Measurements from ENCODE around the gene KCNN3.

KCNN3 gene

GRCh38 chr1:154772606-154773506, 97.2 kb downstream of the KCNN3 start:
- no peak for DNase-seq
- TF ChIP-seq GATA1 (IDR thresholded peaks at IDR 0.05; ENCODE audit: low read depth, low read length): no peak
- TF ChIP-seq POLR2A (IDR thresholded peaks at IDR 0.05; ENCODE audit: low read length): no peak

GRCh38 chr1:154772056-154772455, 98.0 kb downstream of the KCNN3 start:
- TF ChIP-seq POLR2A (IDR thresholded peaks at IDR 0.05; ENCODE audit: low read length) (no peak), GATA1 (IDR thresholded peaks at IDR 0.05; ENCODE audit: low read depth, low read length) (no peak)
- no peak for DNase-seq

- DNase-seq: no peak
- TF ChIP-seq POLR2A (IDR thresholded peaks at IDR 0.05; ENCODE audit: low read length): no peak
- TF ChIP-seq GATA1 (IDR thresholded peaks at IDR 0.05; ENCODE audit: low read depth, low read length): no peak
Observed at GRCh38 chr1:154770897-154771594, 99.0 kb downstream of the KCNN3 start.

- DNase-seq: no peak
- TF ChIP-seq POLR2A (IDR thresholded peaks at IDR 0.05; ENCODE audit: low read length): no peak
- TF ChIP-seq GATA1 (IDR thresholded peaks at IDR 0.05; ENCODE audit: low read depth, low read length): no peak
Observed at GRCh38 chr1:154769193-154769895, 100.7 kb downstream of the KCNN3 start.

- DNase-seq: no peak
- TF ChIP-seq GATA1 (IDR thresholded peaks at IDR 0.05; ENCODE audit: low read depth, low read length) (no peak), POLR2A (IDR thresholded peaks at IDR 0.05; ENCODE audit: low read length) (no peak)
Observed at GRCh38 chr1:154768456-154769125, 101.5 kb downstream of the KCNN3 start.

GRCh38 chr1:154767315-154768240, 102.5 kb downstream of the KCNN3 start:
- TF ChIP-seq POLR2A (IDR thresholded peaks at IDR 0.05; ENCODE audit: low read length) (no peak), GATA1 (IDR thresholded peaks at IDR 0.05; ENCODE audit: low read depth, low read length) (no peak)
- no peak for DNase-seq

GRCh38 chr1:154765970-154766369, 104.1 kb downstream of the KCNN3 start:
- no peak for TF ChIP-seq GATA1 (IDR thresholded peaks at IDR 0.05; ENCODE audit: low read depth, low read length)

GRCh38 chr1:154764773-154765172, 105.3 kb downstream of the KCNN3 start:
- TF ChIP-seq POLR2A (IDR thresholded peaks at IDR 0.05; ENCODE audit: low read length): no peak
- TF ChIP-seq GATA1 (IDR thresholded peaks at IDR 0.05; ENCODE audit: low read depth, low read length): no peak
- no peak for DNase-seq

More at GRCh38 chr1:154765970-154766369, 104.1 kb downstream of the KCNN3 start:
- DNase-seq: peak; percentile 23 to 26

- DNase-seq: no peak
- TF ChIP-seq POLR2A (IDR thresholded peaks at IDR 0.05; ENCODE audit: low read length) (no peak), GATA1 (IDR thresholded peaks at IDR 0.05; ENCODE audit: low read depth, low read length) (no peak)
Observed at GRCh38 chr1:154764181-154764580, 105.9 kb downstream of the KCNN3 start.

GRCh38 chr1:154760469-154760933, 109.6 kb downstream of the KCNN3 start:
- TF ChIP-seq GATA1 (IDR thresholded peaks at IDR 0.05; ENCODE audit: low read depth, low read length) (no peak), POLR2A (IDR thresholded peaks at IDR 0.05; ENCODE audit: low read length) (no peak)
- peak; percentile 40 to 71 for DNase-seq

- DNase-seq: no peak
- TF ChIP-seq GATA1 (IDR thresholded peaks at IDR 0.05; ENCODE audit: low read depth, low read length): no peak
- TF ChIP-seq POLR2A (IDR thresholded peaks at IDR 0.05; ENCODE audit: low read length): no peak
Observed at GRCh38 chr1:154759793-154760192, 110.3 kb downstream of the KCNN3 start.

- TF ChIP-seq GATA1 (IDR thresholded peaks at IDR 0.05; ENCODE audit: low read depth, low read length) (no peak), POLR2A (IDR thresholded peaks at IDR 0.05; ENCODE audit: low read length) (no peak)
- no peak for DNase-seq
Observed at GRCh38 chr1:154759196-154759595, 110.9 kb downstream of the KCNN3 start.
